NK-92 (cell line): ENCODE data around the gene DAGLA.
"Not testable (repeated sequence)": the region's sequence is repeated elsewhere in the genome, so short reads cannot be mapped to it uniquely, and the experiment has no call there.

Experiments used
- DNase-seq: peaks from one replicate; lab custom pipeline; 2025; ENCODE audit not compliant: unreplicated experiment; lab: John Stamatoyannopoulos, UW

DAGLA gene, protein sequence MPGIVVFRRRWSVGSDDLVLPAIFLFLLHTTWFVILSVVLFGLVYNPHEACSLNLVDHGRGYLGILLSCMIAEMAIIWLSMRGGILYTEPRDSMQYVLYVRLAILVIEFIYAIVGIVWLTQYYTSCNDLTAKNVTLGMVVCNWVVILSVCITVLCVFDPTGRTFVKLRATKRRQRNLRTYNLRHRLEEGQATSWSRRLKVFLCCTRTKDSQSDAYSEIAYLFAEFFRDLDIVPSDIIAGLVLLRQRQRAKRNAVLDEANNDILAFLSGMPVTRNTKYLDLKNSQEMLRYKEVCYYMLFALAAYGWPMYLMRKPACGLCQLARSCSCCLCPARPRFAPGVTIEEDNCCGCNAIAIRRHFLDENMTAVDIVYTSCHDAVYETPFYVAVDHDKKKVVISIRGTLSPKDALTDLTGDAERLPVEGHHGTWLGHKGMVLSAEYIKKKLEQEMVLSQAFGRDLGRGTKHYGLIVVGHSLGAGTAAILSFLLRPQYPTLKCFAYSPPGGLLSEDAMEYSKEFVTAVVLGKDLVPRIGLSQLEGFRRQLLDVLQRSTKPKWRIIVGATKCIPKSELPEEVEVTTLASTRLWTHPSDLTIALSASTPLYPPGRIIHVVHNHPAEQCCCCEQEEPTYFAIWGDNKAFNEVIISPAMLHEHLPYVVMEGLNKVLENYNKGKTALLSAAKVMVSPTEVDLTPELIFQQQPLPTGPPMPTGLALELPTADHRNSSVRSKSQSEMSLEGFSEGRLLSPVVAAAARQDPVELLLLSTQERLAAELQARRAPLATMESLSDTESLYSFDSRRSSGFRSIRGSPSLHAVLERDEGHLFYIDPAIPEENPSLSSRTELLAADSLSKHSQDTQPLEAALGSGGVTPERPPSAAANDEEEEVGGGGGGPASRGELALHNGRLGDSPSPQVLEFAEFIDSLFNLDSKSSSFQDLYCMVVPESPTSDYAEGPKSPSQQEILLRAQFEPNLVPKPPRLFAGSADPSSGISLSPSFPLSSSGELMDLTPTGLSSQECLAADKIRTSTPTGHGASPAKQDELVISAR

DNA sequence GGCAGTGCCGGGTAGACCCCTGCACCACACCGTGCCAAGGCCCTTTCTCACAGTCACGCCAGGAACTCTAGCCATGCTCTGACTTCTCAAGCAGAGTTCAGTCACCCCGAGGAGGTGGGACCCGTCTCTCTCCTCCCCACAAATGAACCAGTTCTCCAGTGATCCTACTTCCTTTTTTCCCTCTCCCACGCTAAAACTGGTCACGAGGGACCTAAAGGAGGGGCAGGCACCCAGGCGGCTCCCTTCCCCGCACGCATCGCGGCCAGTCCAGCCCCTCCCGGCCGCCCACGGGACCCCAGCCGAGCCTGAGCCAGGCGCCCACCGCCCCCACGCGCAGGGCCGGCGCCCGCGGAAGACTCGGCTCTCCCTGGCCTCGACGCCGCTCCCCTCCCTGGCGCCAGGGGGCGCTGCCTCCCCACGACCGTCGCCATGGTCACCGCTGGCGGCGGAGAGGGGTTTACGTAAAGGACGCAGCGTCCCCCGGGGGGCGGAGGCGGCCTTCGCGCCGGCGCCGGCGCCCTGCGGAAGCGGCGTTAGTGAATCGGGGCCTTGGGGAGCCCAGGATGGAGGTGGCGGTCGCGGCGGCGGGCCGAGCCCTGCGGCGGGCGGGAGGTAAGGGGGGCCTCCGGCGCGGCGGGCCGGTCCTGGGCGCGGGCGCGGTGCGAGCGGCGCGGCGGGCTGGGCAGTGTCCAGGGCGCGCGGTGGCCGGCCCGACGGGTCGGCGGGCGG lies at the start of gene DAGLA:
TSS of gene DAGLA (plus strand) at position 499 of the 729 bp plus-strand sequence. CDS start 39,765 bp downstream, outside the sequence.
- DNase-seq: no peak

DNA sequence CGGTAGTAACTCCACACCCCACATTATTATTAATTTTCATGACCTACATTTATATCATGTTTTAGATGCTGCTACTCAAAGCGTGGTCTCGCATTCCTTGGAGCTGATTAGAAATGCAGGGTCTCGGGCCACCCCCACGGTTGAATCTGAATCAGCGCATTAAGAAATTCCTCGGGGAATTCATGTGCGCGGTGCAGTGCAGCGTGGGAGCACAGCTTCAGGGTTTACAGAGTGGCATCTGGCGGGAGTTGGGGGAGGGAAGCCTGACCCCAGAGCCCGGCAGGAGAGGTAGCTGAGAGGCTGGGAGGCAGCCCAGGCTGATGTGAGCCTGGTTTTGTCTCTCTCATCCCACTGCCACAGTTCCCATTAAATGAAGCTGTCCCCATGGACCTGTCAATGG lies 48.1 kb upstream of the DAGLA start:
- DNase-seq: no peak

DNA sequence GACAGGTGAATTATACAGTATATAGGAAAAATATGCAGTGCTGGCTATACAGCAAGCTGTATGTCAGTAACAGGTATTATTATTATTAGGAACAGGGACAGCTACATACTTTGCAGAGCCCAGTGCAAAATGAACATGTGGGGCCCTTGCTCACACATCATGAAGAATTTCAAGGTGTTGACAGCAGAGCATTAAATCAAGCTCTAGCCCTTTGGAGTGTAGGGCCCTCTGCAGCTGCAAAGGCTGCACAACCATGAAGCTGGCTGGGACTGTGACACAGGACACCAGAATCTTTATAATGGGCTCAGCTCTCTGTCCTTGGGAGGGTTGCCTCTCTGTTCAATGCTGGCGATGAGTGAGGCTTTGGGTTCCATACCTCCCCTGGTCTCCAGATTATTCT lies 44.9 kb upstream of the DAGLA start:
- no peak for DNase-seq

DNA sequence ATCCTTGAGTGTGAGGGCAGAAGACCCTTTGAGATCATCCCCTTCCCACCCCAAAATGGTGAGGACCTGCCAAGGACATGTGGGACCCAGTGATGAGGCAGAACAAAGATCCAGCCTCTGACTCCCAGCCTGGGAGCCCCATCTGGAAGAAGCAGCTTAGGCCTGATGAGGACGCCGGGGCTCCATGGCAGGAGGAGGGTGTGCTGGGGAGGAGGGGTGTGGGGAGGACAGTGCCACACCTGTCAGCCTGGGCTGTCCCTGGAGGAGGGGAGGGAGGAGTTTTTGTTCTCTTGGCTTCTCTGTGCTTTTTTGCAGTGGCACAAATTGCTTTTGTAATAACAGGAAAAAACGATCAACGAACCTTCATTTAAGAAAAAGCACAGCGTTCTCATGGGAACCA lies 44.4 kb upstream of the DAGLA start:
- DNase-seq: no peak

DNA sequence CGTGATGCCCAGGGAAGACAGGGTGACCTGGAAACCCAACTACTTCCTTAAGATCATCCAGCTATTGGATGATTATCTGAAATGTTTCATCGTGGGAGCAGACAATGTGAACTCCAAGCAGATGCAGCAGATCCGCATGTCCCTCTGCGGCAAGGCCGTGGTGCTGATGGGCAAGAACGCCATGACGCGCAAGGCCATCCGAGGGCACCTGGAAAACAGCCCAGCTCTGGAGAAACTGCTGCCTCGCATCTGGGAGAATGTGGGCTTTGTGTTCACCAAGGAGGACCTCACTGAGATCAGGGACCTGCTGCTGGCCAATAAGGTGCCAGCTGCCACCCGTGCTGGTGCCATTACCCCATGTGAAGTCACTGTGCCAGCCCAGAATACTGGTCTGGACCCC lies 43.5 kb upstream of the DAGLA start:
- no peak for DNase-seq

DNA sequence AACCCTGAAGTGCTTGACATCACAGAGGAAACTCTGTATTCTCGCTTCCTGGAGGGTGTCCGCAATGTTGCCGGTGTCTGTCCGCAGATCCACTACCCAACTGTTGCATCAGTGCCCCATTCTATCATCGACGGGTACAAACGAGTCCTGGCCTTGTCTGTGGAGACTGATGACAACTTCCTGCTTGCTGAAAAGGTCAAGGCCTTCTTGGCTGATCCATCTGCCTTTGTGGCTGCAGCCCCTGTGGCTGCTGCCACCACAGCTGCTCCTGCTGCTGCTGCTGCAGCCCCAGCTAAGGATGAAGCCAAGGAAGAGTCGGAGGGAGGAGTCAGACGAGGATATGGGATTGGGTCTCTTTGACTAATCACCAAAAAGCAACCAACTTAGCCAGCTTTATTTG lies 42.9 kb upstream of the DAGLA start:
- no peak for DNase-seq

DNA sequence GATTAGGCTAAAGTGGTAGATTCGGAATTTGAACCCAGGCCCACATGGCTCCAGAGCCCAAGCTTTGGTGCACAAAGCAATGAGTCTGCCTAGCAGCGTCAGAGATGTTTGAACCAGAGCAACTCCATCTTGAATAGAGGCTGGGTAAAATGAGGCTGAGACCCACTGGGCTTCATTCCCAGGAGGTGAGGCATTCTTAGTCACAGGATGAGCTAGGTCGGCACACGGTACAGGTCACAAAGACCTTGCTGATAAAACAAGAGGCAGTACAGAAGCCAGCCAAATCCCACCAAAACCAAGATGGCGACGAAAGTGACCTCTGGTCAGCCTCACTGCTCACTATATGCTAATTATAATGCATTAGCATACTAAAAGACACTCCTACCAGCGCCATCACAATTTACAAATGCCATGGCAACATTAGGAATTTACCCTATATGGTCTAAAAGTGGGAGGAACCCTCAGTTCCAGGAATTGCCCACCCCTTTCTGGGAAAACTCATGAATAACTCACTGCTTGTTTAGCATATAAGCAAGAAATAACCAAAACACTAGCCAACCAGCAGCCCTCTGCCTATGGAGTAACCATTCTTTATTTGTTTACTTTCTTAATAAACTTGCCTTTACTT lies 40.3 kb upstream of the DAGLA start:
- DNase-seq: no peak

DNA sequence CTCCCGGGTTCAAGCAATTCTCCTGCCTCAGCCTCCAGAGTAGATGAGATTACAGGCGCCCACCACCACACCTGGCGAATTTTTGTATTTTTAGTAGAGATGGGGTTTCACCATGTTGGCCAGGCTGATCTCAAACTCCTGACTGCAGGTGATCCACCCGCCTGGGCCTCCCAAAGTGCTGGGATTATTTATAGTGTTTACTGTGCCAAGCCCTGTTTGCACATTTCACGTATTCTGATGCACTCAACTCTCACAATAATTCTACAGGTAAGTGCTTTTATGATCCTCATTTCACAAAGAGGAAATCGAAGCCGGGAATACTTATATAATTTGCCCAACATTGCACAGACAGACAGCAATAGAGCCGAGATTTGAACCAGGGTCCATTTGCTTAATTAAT lies 38.0 kb upstream of the DAGLA start:
- DNase-seq: no peak

DNA sequence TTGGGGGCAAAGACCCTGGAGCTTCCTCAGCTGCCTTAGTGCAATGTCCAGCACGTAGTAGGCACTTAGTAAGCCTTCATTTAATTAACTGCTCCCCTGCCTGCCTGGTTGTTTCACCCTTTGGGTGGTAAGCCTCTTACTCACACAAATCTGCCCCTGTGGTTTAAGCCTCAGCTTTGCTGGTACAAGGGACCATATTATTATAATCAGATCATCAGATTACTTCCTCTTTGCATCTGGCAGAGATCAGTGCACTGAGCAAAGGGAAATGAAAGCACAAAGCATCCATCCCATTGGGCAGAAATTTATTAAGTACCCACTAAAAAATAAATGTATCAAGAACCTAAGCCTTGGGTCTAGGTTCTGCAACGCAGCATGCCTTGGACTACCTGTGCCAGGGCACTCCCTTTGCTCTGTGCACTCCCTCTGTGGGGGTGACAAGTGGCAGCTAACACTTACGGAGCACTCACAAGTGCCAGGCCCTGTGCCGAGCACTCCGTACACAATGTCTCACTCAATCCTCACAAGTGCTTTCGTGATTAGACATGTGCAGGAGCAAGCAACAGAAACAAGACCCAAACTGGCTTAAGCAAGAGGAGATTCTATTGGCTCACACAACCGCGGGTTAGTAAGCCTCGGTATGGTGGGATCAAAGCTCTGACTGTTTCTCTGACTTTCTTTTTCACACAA lies 34.9 kb upstream of the DAGLA start:
- DNase-seq: no peak

DNA sequence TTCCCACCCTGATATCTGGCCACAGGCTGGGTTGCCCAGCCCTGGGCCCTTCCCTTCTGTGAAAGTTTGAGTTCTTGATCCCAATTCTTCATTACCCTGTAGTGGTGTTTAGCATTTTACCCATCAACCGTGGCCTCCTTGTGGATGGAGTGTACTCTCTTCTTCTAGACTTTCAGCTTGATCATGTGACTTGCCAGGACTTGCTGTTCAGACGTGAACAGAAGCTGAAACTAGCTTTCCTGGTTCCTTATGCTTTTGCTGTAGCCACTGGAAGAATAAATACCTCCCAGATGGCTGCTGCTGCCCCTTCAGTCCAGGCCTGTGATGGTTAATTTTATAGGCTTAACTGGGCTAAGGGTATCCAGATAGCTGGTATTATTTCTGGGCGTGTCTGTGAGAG lies 32.7 kb upstream of the DAGLA start:
- DNase-seq: no peak

DNA sequence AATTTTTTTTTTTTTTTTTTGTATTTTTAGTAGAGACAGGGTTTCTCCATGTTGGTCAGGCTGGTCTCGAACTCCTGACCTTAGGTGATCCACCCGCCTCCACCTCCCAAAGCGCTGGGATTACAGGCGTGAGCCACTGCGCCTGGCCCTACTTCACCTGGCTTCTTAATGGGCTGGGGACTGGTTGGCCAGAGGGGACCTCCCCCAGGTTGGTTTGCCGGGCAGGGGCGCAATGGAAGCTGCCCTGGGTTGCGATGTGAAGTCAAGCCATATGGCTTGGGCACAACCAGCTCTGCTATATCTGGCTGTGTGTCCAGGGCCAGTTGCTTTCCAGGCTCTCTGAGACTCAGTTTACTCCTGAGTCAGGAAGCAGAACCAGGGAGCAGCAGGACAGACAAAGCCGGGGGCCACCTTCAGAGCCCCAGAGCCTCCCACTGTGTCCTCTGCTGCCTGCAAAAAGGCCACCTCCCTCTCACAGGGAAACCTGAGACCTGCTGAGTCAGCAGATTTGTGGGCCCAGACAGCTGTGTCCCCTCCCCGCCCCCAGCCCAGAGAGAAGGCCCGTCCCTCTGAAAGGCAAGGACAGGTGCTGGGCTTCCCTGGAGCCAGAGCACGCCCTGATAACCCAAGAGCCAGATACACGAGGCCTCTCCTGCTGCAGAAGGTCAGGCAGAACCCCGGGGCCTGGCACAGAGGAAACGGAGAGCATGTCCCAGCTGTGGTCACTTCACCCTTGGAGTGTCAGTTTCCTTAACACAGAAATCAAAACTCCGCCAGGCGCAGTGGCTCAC lies 29.2 kb upstream of the DAGLA start:
- no peak for DNase-seq

DNA sequence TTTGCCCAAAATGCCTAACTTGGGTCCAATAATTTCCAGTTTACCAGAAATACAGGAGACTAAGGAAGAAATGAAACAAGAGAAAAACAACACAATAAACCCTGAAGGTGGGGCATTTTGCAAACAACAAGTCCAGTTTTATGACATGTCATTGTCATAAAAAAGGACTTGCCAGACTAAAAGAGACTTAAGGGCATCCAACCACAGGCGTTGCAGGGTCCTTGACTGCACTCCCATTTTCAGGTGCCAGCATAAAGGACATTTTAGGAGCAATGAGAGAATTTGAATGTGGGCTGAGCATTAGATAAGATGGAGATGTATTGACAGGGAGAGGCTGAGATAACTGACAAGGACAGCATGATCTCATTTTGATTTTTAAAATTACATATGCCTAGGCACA lies 28.1 kb upstream of the DAGLA start:
- DNase-seq: no peak

DNA sequence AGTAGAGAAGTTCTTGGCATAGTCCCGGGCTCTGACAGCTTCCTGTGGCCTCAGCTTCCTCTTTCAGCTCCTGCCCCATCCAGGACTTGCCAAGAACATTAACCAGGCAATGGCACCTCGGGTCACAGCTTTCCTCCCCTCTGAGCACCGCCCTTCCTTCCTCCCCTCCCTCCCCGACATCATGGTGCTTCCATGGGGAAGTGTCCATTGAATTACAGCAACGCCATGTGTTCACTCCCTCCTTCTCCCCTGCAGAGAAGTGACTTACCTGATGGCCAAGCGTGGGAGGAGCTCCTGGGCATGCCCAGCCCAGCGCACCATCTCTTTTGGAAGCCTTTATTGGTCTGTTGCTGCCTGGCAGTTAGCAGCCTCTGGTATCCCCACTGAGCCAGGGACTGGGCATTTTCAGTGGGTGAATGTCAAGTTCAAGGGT lies 25.8 kb upstream of the DAGLA start:
- DNase-seq: no peak

DNA sequence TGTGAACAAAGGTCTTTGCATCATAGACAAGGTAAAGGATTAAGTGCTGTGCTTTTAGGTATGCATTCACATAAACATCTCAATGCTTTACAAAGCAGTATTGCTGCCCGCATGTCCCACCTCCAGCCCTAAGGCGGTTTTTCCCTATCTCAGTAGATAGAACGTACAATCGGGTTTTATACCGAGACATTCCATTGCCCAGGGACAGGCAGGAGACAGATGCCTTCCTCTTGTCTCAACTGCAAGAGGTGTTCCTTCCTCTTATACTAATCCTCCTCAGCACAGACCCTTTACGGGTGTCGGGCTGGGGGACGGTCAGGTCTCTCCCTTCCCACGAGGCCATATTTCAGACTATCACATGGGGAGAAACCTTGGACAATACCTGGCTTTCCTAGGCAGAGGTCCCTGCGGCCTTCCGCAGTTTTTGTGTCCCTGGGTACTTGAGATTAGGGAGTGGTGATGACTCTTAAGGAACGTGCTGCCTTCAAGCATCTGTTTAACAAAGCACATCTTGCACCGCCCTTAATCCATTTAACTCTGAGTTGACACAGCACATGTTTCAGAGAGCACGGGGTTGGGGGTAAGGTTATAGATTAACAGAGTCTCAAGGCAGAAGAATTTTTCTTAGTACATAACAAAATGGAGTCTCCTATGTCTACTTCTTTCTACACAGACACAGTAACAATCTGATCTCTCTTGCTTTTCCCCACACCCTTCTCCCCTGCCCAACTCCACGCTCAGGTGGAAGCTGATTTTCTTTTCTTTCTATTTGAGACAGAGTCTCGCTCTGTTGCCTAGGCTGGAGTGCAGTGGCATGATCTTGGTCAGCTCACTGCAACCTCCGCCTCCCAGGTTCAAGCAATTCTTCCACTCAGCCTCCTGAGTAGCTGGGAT lies 24.7 kb upstream of the DAGLA start:
- DNase-seq: not testable (repeated sequence)

DNA sequence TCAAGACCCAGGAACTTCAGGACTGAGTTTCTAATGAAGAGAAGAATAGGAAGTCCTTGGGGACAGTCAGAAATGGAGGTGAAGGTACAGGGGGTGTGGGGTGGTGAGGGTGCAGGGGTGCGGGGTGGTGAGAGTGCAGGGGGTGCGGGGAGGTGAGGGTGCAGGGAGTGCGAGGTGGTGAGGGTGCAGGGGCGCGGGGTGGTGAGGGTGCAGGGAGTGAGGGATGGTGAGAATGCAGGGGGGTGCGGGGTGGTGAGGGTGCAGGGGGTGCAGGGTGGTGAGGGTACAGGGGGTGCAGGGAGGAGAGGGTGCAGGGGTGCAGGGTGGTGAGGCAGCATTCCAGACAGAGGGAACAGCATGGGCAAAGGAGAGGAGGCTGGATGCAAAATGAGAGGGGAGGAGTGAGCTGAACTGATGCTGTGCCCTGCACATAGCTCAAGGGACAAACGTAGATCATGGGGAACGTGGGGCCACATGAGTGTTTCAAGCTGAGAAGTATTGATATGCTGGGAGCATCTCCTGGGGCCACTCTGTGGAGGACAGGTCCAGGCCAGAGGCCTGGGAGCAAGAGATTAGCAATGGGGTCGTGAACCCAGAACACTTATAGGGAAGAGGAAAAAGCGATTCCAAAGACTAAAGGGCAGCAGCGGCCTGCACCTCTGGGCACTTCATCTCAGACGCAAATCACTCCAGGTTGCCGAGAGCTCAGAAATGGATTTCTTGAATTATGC lies 23.7 kb upstream of the DAGLA start:
- DNase-seq: no peak

DNA sequence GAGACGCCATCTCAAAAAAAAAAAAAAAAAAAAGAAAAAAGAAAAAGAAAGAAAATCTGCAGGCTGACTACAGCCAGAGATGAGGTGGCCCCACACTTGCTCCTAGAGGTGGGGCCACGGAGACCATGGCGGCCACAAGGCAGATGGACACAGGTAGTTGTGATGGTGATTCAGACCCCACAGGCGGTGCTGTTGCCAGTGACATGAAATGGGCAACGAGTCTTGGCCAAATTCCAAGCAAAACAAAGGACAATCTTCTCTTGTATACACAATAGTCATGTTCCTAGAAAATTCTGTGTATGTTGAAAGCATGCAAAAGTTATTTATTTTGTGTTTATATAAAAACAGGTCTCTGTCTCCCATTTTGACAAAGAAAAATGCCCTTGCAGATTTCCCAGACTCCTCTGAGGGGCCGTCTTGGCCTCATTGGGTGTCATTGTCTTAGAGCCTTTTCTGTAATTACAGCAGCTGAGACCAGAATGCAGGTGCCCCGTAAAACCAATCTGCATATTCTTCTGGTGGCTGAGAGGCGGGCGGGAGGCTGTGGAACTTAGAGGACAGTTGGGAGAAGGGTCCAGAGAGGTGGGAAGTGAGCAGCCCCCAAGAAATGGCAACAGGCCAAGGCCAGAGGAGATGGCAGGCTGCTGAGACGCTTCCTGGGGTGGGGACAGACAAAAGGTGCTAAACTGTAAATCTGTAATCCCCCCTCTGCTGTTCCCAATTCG lies 22.5 kb upstream of the DAGLA start:
- DNase-seq: no peak
